OCI-LY3 (cell line): ENCODE data around the gene TIMP3.

Source experiments
- EZH2phosphoT487 ChIP-seq: fragments of 200-600 bp; shearing (Covaris generic); IDR thresholded peaks from 2 replicates; pipeline ENCODE4 v1.6.1; 2018; ENCODE audit warnings: antibody characterized with exemption, mixed run types, low read depth
- TF ChIP-seq, protein P1 (sequence below): fragments of 200-600, 300-600 bp; sonication (generic); IDR thresholded peaks from 2 replicates; pipeline ENCODE4 v1.5.1; 2014; ENCODE audit warnings: antibody characterized with exemption, low read length, low read depth

DNA sequence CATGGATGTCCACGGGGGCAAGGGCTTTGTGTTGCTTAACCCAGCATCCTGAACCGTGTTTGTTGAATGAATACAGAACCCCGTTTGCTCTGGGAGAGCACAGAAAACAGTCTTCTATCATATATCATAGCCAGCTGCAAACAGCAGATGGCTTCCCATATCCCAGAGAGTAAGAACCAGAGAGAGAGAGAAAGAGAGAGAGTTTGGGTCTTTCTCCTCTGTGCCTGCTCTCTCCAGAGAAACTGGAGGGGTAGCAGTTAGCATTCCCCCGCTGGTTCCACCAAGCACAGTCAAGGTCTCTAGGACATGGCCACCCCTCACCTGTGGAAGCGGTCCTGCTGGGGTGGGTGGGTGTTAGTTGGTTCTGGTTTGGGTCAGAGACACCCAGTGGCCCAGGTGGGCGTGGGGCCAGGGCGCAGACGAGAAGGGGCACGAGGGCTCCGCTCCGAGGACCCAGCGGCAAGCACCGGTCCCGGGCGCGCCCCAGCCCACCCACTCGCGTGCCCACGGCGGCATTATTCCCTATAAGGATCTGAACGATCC lies 440 bp upstream of the TIMP3 start:
- TF ChIP-seq, protein P1, sequence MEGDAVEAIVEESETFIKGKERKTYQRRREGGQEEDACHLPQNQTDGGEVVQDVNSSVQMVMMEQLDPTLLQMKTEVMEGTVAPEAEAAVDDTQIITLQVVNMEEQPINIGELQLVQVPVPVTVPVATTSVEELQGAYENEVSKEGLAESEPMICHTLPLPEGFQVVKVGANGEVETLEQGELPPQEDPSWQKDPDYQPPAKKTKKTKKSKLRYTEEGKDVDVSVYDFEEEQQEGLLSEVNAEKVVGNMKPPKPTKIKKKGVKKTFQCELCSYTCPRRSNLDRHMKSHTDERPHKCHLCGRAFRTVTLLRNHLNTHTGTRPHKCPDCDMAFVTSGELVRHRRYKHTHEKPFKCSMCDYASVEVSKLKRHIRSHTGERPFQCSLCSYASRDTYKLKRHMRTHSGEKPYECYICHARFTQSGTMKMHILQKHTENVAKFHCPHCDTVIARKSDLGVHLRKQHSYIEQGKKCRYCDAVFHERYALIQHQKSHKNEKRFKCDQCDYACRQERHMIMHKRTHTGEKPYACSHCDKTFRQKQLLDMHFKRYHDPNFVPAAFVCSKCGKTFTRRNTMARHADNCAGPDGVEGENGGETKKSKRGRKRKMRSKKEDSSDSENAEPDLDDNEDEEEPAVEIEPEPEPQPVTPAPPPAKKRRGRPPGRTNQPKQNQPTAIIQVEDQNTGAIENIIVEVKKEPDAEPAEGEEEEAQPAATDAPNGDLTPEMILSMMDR = no peak
- TF ChIP-seq EZH2phosphoT487 = no peak
